Measurements from ENCODE around the gene MAP3K20. TPM values are rescaled to one million over a fixed set of nuclear protein-coding genes. Genes with fewer than 3 reads are reported as not detected.

The MAP3K20 gene
- total and polyA plus RNA-seq, 2 donors (not counting 3 experiments of a cell fraction or from before 2014, with no cell fraction given), result 7.8 to 31.5 TPM

DNA sequence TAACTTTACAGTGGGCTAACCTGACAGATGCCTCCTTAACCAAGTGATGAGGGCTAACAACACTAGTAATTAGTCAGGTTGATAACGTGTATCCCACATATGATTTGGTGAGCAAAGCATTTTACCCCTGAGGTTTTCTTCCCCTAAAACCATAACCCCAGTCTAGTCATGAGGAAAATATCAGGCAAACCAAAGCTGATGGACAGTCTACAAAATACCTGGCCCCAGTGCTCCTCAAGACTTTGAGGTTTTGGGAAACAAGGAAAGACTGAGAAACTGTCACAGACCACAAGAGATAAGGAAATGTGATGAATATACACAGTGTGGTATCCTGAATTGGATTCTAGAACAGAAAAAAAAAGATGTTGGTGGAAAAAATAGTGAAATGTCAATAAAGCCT is 28.5 kb downstream of the MAP3K20 start:
- TF ChIP-seq FOS (IDR thresholded peaks at IDR 0.05; ENCODE audit: borderline replicate concordance, insufficient read depth, low read length), result no peak
- no peak for FAIRE-seq
- no peaks in the 10 kb centered on the region for H3K4me1 ChIP-seq (ENCODE audit: control insufficient read depth, extremely low read depth, insufficient read depth, low read length)
- dilution Hi-C loops (cut with MboI; ENCODE audit: extremely low pct_ligation_motif_present, low sequenced_read_pairs) (no loop called here), intact Hi-C loops (cut with micrococcal nuclease) (no loop called here)
- no peak overlapping the region for H2AFZ ChIP-seq (ENCODE audit: low read depth, low read length)
- no peak overlapping the region for H3K4me2 ChIP-seq (ENCODE audit: insufficient read depth, low read length)
- no peaks in the 10 kb centered on the region for H3K9me1 ChIP-seq (replicated peaks; ENCODE audit: control insufficient read depth, extremely low read depth, insufficient read depth, low read length)
- H3K79me2 ChIP-seq (ENCODE audit: control insufficient read depth, insufficient read depth, low read length), result peaks cover 2% of the 10 kb centered on the region
- no TSS peak for BruUV-seq (replicated peaks)
- no peaks in the 10 kb centered on the region for H3K27me3 ChIP-seq (ENCODE audit: control insufficient read depth in 2 of 2, insufficient read depth in 2 of 2, low read length in 2 of 2)
- H3K36me3 ChIP-seq (ENCODE audit: control insufficient read depth in 2 of 2, extremely low read depth in 1 of 2, insufficient read depth in 2 of 2, low read length in 2 of 2), result no peaks in the 10 kb centered on the region
- H3K9ac ChIP-seq (replicated peaks; ENCODE audit: extremely low read depth, insufficient read depth, low read length), result no peak overlapping the region
- CTCF ChIA-PET, result interaction anchor here (0.6 kb wide), 1 partner anchor 26 kb away, joined by 3 read pairs; no protein-coding TSS in a partner anchor
- H3K27ac ChIP-seq (ENCODE audit: insufficient read depth, low read depth, low read length), result no peak overlapping the region
- H4K20me1 ChIP-seq (replicated peaks; ENCODE audit: control insufficient read depth, extremely low read depth, insufficient read depth, low read length), result no peaks in the 10 kb centered on the region
- POLR2A ChIA-PET, result no interaction called here
- no peaks in the 10 kb centered on the region for H3K9me3 ChIP-seq (replicated peaks; ENCODE audit: control insufficient read depth, insufficient read depth, low read length)
- DNase-seq (ENCODE audit: low read depth, low spot score), result no peak
- no peak overlapping the region for H3K4me3 ChIP-seq (replicated peaks in 1 of 3; ENCODE audit: insufficient read depth in 1 of 3, low read depth in 1 of 3, low read length in 3 of 3)

DNA sequence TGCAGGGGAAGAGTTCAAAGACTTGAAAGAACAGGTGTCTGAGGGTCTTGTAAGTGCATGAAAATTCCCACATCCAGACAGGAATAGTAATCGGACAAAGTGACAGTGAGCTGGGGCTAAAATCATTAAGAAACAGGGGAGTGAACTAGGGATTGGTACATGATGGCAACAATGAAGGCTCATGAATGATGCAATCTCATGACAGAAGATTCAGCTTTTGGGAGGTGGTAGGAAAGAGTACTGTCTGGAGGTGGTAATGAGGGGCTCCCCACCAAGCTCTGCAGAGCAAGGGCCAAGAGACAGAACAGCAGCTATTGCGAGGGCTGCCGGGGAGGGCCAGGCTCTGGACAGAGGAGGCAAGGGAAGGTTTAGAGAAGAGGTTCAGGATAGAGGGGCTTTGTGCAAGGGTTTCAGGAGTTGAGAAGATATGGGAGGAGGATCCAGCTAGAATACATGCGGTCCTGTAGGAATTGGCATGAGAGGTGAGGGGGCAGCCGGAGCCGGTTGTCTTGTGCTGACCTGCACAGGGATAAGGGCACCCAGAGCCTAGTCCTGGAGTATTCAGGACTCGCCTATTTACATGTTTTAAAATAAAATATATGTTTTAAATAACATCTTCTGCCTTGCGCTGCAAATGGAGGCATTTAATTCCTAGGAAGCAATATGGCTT is 31.4 kb downstream of the MAP3K20 start:
- intact Hi-C loops (cut with micrococcal nuclease), result no loop called here
- H3K9ac ChIP-seq (replicated peaks; ENCODE audit: extremely low read depth, insufficient read depth, low read length), result no peak overlapping the region
- FAIRE-seq (no peak), DNase-seq (ENCODE audit: low read depth, low spot score) (no peak)
- H2AFZ ChIP-seq (ENCODE audit: low read depth, low read length), result no peak overlapping the region
- TF ChIP-seq GATA2 (IDR thresholded peaks at IDR 0.05; ENCODE audit: insufficient read depth, insufficient read length, low read depth, low read length), result no peak
- no peak for TF ChIP-seq POLR2A (IDR thresholded peaks at IDR 0.05; ENCODE audit: low read depth, low read length)
- no peak for TF ChIP-seq EZH2 (IDR thresholded peaks at IDR 0.05; ENCODE audit: borderline replicate concordance, low read depth, low read length, severe bottlenecking)
- no peak for TF ChIP-seq POLR2AphosphoS5 (IDR thresholded peaks at IDR 0.05; ENCODE audit: insufficient read depth, low read depth, low read length)
- TF ChIP-seq MYC (IDR thresholded peaks at IDR 0.05; ENCODE audit: low read depth, low read length), result no peak
- TF ChIP-seq, protein P1, sequence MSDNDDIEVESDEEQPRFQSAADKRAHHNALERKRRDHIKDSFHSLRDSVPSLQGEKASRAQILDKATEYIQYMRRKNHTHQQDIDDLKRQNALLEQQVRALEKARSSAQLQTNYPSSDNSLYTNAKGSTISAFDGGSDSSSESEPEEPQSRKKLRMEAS (IDR thresholded peaks at IDR 0.05; ENCODE audit: insufficient read depth, insufficient read length), result no peak
- TF ChIP-seq CTCF (IDR thresholded peaks at IDR 0.05; ENCODE audit: extremely low read depth in 1 of 2, insufficient read depth in 1 of 2, low read depth in 1 of 2, low read length in 2 of 2), result no peak
- TF ChIP-seq FOS (IDR thresholded peaks at IDR 0.05; ENCODE audit: borderline replicate concordance, insufficient read depth, low read length), result no peak
- TF ChIP-seq JUN (IDR thresholded peaks at IDR 0.05; ENCODE audit: borderline replicate concordance, insufficient read depth, insufficient read length, low read depth), result no peak
- H3K27me3 ChIP-seq (ENCODE audit: control insufficient read depth in 2 of 2, insufficient read depth in 2 of 2, low read length in 2 of 2), result no peaks in the 10 kb centered on the region
- no peaks in the 10 kb centered on the region for H3K4me1 ChIP-seq (ENCODE audit: control insufficient read depth, extremely low read depth, insufficient read depth, low read length)
- H3K27ac ChIP-seq (ENCODE audit: insufficient read depth, low read depth, low read length), result no peak overlapping the region
- dilution Hi-C loops (cut with MboI; ENCODE audit: extremely low pct_ligation_motif_present, low sequenced_read_pairs), result no loop called here
- no peaks in the 10 kb centered on the region for H4K20me1 ChIP-seq (replicated peaks; ENCODE audit: control insufficient read depth, extremely low read depth, insufficient read depth, low read length)
- H3K9me1 ChIP-seq (replicated peaks; ENCODE audit: control insufficient read depth, extremely low read depth, insufficient read depth, low read length), result no peaks in the 10 kb centered on the region
- peaks cover 3% of the 10 kb centered on the region for H3K79me2 ChIP-seq (ENCODE audit: control insufficient read depth, insufficient read depth, low read length)
- no peak overlapping the region for H3K4me3 ChIP-seq (replicated peaks in 1 of 3; ENCODE audit: insufficient read depth in 1 of 3, low read depth in 1 of 3, low read length in 3 of 3)
- no TSS peak for BruUV-seq (replicated peaks)
- ChIA-PET POLR2A (no interaction called here), CTCF (interaction anchor here (1.1 kb wide), 1 partner anchor 31 kb away, joined by 3 read pairs; no protein-coding TSS in a partner anchor)
- no peaks in the 10 kb centered on the region for H3K9me3 ChIP-seq (replicated peaks; ENCODE audit: control insufficient read depth, insufficient read depth, low read length)
- H3K4me2 ChIP-seq (ENCODE audit: insufficient read depth, low read length), result no peak overlapping the region
- no peaks in the 10 kb centered on the region for H3K36me3 ChIP-seq (ENCODE audit: control insufficient read depth in 2 of 2, extremely low read depth in 1 of 2, insufficient read depth in 2 of 2, low read length in 2 of 2)
